ENCODE measurements around the gene CAP1. TPM values are rescaled to one million over a fixed set of nuclear protein-coding genes. Genes with fewer than 3 reads are reported as not detected.

Gene CAP1
- total and polyA plus RNA-seq, 2 of the 13 experiments (the other 11 are each of a cell fraction or from before 2014, with no cell fraction given): 174 to 195 TPM

GRCh38 chr1:40081871-40082270, 41.3 kb downstream of the CAP1 start:
- DNase-seq (ENCODE audit: low spot score): no peak
- CTCF ChIA-PET (ENCODE audit: low intra/inter-chr PET ratio, low total read pairs): no interaction called here
- intact Hi-C loops (cut with micrococcal nuclease; ENCODE audit: unreplicated experiment): no loop called here
- BruUV-seq (replicated peaks): no TSS peak
- POLR2A ChIA-PET: no interaction called here
- TF ChIP-seq SMARCC2 (IDR thresholded peaks at IDR 0.05) (no peak), KAT2B (IDR thresholded peaks at IDR 0.05; ENCODE audit: borderline replicate concordance, low read depth, low read length) (no peak), ZNF563 (CRISPR knock-in tag; IDR thresholded peaks at IDR 0.05) (no peak), KAT7 (CRISPR knock-in tag; IDR thresholded peaks at IDR 0.05; ENCODE audit: borderline replicate concordance) (no peak), ZUFSP (CRISPR knock-in tag; IDR thresholded peaks at IDR 0.05; ENCODE audit: borderline replicate concordance) (no peak)
- TF ChIP-seq, protein P1, sequence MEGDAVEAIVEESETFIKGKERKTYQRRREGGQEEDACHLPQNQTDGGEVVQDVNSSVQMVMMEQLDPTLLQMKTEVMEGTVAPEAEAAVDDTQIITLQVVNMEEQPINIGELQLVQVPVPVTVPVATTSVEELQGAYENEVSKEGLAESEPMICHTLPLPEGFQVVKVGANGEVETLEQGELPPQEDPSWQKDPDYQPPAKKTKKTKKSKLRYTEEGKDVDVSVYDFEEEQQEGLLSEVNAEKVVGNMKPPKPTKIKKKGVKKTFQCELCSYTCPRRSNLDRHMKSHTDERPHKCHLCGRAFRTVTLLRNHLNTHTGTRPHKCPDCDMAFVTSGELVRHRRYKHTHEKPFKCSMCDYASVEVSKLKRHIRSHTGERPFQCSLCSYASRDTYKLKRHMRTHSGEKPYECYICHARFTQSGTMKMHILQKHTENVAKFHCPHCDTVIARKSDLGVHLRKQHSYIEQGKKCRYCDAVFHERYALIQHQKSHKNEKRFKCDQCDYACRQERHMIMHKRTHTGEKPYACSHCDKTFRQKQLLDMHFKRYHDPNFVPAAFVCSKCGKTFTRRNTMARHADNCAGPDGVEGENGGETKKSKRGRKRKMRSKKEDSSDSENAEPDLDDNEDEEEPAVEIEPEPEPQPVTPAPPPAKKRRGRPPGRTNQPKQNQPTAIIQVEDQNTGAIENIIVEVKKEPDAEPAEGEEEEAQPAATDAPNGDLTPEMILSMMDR (CRISPR knock-in tag; IDR thresholded peaks at IDR 0.05): no peak
- H3K27me3 ChIP-seq (ENCODE audit: control insufficient read depth in 1 of 2, insufficient read depth in 2 of 2, low read length in 2 of 2): no peaks in the 10 kb centered on the region
- no peaks in the 10 kb centered on the region for H3K79me2 ChIP-seq (ENCODE audit: insufficient read depth, low read length)
- H3K27ac ChIP-seq (ENCODE audit: extremely low read length, insufficient read depth, low read length): no peak overlapping the region
- no peak for FAIRE-seq
- H3K9ac ChIP-seq (ENCODE audit: insufficient read depth, low read depth, low read length): no peak overlapping the region
- 98% methylated on average over 7 of the region's 7 CpGs for WGBS (ENCODE audit: low lambda C conversion rate)
- no peaks in the 10 kb centered on the region for H3K4me1 ChIP-seq (ENCODE audit: insufficient read depth, low read length)
- no peak overlapping the region for H3K4me2 ChIP-seq (ENCODE audit: low read depth, low read length)
- in situ Hi-C loops (cut with HindIII; ENCODE audit: extremely low pct_ligation_motif_present, low pct_unique_long_range_greater_than_20kb): no loop called here
- no peaks in the 10 kb centered on the region for H3K9me3 ChIP-seq (ENCODE audit: low read length)
- peaks cover 10 to 56% of the 10 kb centered on the region in 2 experiments for H3K36me3 ChIP-seq (replicated peaks in 1 of 2; ENCODE audit: control insufficient read depth in 1 of 2, insufficient read depth in 2 of 2, low read length in 2 of 2)
- H4K20me1 ChIP-seq (ENCODE audit: insufficient read depth, low read length): no peaks in the 10 kb centered on the region
- no peak overlapping the region for H3K4me3 ChIP-seq (replicated peaks in 1 of 3; ENCODE audit: insufficient read depth in 1 of 3, low read depth in 2 of 3, low read length in 3 of 3)
- no peak overlapping the region for H2AFZ ChIP-seq (ENCODE audit: low read length)
- ATAC-seq: no peak
